A673 (cell line): Measurements from ENCODE around the gene ZNF808.

Source experiments
- EZH2 ChIP-seq: fragments of 200-600 bp; sonication (generic); IDR thresholded peaks from 2 replicates; pipeline ENCODE4 v1.6.1; 2017; ENCODE audit warnings: borderline replicate concordance, low read depth, mild to moderate bottlenecking, mixed read lengths, antibody characterized with exemption, low read length; ENCODE audit not compliant: poor library complexity, severe bottlenecking
- TF ChIP-seq, protein P1 (sequence below): fragments of 300-800, 200-600 bp; sonication (generic); conservative IDR thresholded peaks from 2 replicates; pipeline ENCODE4 v1.5.1; 2017; ENCODE audit warnings: low read depth, mild to moderate bottlenecking, antibody characterized with exemption, low read length, moderate library complexity, mixed read lengths

DNA sequence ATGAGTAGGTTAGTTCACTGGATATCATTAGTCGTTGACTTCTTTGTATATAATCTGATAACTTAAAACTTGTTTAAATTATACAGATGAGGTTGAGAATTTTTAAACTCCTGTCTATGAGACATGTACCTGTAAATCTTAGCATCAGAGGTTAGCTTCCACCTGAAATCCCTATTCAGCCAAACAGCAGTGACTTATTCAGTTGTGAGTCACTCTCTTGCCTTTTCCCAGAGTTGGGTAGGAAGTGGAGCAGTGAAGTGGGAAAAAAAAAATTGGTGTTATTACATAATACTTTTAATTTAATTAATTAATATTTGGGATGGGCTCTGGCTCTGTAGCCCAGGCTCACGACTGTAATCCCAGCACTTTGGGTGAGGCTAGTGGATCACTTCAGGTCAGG, 75.5 kb downstream of the ZNF808 start:
- TF ChIP-seq, protein P1, sequence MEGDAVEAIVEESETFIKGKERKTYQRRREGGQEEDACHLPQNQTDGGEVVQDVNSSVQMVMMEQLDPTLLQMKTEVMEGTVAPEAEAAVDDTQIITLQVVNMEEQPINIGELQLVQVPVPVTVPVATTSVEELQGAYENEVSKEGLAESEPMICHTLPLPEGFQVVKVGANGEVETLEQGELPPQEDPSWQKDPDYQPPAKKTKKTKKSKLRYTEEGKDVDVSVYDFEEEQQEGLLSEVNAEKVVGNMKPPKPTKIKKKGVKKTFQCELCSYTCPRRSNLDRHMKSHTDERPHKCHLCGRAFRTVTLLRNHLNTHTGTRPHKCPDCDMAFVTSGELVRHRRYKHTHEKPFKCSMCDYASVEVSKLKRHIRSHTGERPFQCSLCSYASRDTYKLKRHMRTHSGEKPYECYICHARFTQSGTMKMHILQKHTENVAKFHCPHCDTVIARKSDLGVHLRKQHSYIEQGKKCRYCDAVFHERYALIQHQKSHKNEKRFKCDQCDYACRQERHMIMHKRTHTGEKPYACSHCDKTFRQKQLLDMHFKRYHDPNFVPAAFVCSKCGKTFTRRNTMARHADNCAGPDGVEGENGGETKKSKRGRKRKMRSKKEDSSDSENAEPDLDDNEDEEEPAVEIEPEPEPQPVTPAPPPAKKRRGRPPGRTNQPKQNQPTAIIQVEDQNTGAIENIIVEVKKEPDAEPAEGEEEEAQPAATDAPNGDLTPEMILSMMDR, result no peak
- no peak for TF ChIP-seq EZH2
